NCI-H446 (cell line): ENCODE results near the gene RAB30.
"Not testable (repeated sequence)": the region's sequence is repeated elsewhere in the genome, so short reads cannot be mapped to it uniquely, and the experiment has no call there.

ENCODE experiments used
- DNase-seq, 2 experiments: peaks; one replicate each; lab custom pipeline; 2025; lab: John Stamatoyannopoulos, UW

The RAB30 gene

GRCh38 chr11:82981852-82982251 lies 89.8 kb downstream of the RAB30 start:
- no peak for DNase-seq

DNA sequence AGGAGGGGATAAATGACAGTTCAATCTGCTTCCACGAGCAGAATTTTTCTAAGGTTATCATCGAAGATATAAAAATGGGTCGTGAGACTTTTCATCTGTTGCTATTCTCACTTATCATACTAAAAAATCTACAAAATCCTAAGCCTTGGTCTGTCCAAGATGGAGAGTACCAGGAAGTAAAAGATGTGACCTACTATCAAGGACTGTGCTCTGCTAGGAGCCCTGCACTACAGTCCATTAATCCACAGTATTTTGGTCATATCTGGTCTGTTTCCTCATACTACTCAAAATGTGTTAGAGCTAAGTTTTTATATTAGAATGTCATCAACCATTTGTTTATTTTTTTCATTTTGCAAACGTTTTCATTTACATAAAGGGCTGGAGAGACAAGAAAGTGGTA lies 90.8 kb downstream of the RAB30 start:
- DNase-seq = no peak

DNA sequence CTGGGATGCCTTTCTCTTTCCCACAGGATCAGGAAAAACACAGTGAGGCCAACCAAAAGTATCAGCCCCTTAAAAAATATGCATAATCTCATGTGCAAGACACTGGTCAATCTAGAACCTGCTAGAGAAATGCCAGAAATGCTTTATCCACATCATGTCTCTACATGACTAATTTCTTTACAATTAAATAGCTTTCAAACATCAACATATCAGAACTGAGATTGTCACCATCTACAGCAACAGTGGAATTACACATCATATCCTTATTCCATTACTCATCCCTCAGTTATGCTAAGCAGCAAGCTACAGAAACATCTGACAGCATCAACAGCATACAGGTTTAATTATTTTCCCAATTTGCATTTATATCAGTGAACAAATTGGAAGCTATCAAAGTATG lies 91.4 kb downstream of the RAB30 start:
- DNase-seq = no peak

GRCh38 chr11:82979824-82980223 lies 91.9 kb downstream of the RAB30 start:
- no peak for DNase-seq

DNA sequence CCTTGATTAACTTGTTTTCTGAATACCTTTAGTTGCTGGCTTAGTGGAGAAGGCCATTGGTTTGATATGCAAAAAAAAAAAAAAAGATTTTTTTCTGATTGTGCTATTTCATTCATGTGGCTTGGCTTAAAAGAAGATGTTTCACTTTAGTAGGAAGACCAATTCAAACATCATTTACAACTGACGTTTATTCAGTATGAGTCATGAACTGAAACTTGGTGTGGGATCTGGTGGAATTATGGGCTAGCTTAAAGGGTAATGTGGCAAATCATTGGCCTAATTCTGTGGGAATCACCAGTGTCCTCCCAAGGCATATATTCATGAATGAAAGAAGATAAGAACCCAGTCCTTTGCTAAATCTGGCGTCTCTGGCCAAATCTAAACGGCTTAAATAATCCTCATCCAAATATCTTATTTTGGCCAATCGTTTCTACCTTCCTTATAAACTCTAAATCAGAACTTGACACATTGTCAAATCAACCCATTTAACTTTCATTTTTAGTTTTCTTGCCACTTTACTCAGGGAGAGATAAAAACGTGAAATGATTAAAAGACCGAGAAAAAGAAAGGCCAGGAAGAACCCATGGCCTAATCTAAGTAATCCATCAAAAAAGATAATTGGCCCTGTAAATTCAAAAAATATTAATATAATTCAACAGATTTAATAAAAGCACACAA lies 93.1 kb downstream of the RAB30 start:
- no peak for DNase-seq

GRCh38 chr11:82976786-82977185 lies 94.9 kb downstream of the RAB30 start:
- DNase-seq = no peak

DNA sequence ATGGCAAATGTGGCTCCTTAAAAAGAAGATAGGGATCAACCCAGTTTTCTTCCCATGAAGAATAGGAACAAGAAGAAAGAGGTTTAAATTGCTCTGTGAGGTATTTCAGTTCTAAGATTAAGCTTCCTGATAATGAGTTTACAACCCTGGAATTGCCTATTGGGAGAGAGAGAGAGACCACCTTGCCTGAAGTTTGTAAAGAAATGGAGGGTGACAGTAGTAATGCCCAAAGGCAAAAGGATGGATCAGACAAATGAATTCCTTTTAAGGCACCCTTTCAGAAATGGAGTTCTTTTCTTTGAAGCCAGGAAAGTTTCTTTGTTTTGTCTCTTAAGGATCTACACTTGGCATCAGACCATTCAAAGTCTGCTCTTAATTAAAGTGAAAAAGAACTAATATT lies 95.8 kb downstream of the RAB30 start:
- DNase-seq = no peak

DNA sequence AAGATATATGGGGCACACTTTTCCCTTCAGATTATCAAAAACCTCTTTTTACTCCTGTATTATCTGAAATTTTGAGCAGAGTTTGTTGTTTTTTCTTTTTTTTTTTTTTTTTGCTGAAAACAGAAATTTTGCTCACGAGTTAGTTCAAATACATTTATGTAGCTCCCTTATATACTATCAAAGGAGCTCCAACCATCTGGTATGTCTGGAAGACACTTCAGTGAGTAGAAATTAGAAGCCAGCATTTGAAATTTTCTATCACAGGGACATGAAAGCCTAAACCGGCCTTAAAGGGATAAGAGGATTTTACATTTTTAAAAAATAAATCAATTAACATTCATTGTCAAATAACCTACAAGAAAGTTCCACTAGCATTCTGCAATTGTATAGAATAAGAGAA lies 96.8 kb downstream of the RAB30 start:
- DNase-seq = no peak

GRCh38 chr11:82974135-82974534 lies 97.6 kb downstream of the RAB30 start:
- no peak for DNase-seq

DNA sequence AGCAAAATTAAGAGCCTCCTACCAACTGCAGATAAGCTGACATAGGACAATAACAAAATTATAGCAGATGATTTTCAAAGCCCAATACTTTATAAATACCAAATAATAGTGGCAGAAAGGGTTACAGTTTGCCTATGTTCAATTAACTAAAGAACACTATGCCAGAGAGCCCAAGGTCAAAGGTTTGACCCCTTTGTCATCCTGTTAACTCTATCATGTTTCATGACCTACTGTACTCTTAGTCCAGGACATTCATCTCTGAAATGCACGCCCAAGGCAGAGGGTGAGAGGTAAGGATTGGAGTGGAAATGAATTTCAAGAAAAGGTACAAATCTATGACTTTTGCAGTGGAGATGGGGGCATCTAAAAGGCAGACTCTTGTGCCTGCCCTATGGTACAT lies 99.6 kb downstream of the RAB30 start:
- no peak for DNase-seq

- DNase-seq = not testable (repeated sequence)
These were observed 100.2 kb downstream of the RAB30 start for GRCh38 chr11:82971519-82971946.

- peak in 1 of 2 experiments; percentile 58 for DNase-seq
These were observed 101.1 kb downstream of the RAB30 start for GRCh38 chr11:82970507-82971083.

DNA sequence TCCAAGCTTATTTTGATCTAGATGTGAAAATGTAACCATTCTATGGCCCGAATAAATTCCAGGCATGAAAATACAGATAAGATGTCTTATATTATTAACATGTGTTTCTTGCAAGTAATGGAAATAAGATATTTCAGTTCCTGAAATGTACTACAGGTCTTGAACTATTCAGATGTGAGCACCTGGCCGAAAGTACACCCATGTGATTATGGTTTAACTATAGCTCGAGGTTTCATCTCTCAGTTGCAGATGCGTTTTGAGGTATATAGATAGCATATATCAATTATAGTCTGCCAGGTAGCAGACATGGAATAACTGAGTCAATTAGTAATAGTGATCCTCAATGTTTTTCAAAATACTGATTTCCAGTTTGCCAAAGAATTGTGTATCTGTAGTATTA lies 101.9 kb downstream of the RAB30 start:
- DNase-seq = no peak

DNA sequence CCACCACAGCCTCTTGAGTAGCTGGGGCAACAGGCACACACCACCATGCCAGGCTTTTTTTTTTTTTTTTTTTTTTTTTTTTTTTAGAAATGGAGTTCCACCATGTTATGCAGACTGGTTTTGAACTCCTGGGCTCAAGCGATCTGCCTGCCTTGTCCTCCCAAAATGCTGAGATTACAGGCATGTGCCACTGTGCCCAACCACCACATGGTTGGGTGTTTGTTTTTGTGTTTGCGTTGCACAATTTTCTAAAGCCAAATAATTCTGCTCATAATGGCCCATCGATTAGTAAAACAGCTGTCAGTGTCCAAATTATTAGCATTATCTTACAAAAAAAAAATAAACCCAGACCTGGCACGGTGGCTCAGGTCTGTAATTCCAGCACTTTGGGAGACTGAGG lies 104.3 kb downstream of the RAB30 start:
- DNase-seq = no peak

- not testable (repeated sequence) for DNase-seq
These were observed 109.7 kb downstream of the RAB30 start for GRCh38 chr11:82962021-82962420.

GRCh38 chr11:82960779-82961143 lies 110.9 kb downstream of the RAB30 start:
- no peak for DNase-seq

- DNase-seq = no peak
These were observed 111.5 kb downstream of the RAB30 start for GRCh38 chr11:82959987-82960778.

GRCh38 chr11:82955736-82956453 lies 115.8 kb downstream of the RAB30 start:
- DNase-seq = not testable (repeated sequence)

DNA sequence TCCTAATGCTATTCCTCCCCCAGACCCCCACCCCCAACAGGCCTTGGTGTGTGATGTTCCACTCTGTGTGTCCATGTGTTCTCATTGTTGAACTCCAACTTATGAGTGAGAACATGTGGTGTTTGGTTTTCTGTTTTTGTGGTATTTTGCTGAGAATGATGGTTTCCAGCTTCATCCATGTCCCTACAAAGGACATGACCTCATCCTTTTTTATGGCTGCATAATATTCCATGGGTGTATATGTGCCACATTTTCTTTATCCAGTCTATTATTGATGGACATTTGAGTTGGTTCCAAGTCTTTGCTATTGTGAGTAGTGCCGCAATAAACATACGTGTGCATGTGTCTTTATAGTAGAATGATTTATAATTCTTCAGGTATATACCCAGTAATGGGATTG lies 121.2 kb downstream of the RAB30 start:
- not testable (repeated sequence) for DNase-seq

DNA sequence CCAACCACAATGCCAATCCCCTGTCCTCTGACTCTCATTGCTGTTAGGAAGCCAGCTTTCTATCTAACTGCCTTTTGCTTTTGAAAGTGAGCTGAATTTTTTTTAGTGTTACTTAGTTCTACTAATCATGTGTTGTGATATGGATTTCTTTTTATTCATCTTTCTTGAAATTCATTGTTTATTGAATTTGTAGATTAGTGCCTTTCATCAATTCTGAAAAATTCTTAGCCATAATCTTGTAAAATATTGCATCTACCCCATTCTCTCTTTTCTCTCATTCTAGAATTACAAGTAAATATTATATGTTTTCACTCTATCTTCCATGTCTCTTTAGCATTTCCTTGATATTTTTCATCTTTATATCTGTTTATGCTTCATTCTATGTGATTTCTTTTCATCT lies 122.3 kb downstream of the RAB30 start:
- DNase-seq = no peak

DNA sequence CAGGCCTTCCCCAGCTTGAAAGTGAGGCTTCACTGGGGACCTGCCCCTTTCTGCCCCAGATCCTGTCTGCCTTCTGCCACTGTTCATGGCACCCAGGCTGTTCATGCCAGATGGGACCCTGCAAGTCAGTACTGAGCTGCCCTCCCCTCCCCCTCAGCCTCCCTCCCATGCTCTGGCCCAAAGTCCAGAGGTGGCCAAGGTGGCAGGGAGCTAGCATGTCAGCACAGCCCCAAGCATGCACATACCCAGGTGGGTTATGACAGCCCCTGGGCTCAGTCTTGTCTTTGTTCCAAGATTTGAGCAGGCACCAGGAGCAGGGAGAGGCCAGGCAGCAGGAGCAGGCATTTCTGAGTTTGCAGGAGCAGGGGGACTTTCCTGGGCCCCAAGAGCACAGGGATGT lies 126.0 kb downstream of the RAB30 start:
- no peak for DNase-seq

DNA sequence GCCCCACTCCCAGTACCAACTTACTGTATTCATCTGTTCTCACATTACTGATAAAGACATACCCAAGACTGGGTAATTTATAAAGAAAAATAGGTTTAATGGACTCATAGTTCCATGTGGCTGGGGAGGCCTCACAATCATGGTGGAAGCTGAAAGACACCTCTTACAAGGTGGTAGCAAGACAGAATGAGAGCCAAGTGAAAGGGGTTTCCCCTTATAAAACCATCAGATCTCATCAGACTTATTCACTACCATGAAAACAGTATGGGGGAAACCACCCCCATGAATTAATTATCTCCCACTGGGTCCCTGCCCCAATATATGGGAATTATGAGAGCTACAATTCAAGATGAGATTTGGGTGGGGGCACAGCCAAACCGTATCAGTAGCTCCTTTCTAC lies 126.7 kb downstream of the RAB30 start:
- not testable (repeated sequence) for DNase-seq

DNA sequence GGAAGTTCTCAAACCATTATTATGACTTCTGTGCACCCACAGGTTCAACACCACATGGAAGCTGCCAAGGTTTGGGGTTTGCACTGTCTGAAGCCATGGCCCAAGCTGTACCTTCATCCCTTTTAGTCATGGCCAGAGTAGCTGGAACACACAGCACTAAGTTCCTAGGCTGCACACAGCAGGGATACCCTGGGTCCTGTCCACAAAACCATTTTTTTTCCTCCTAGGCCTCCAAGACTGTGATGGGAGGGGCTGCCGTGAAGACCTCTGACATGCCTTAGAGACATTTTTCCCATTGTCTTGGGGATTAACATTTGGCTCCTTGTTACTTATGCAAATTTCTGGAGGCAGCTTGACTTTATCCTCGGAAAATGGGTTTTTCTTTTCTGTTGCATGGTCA lies 127.5 kb downstream of the RAB30 start:
- no peak for DNase-seq
